GM12801 (cell line): Measurements from ENCODE around the gene TIGD6.

ENCODE experiments used
- TF ChIP-seq, protein P1 (sequence below): IDR thresholded peaks from one replicate; pipeline ENCODE4 v1.5.1; 2011; ENCODE audit warnings: control low read depth; ENCODE audit not compliant: insufficient read length; ENCODE audit errors: extremely low read depth

The TIGD6 gene

DNA sequence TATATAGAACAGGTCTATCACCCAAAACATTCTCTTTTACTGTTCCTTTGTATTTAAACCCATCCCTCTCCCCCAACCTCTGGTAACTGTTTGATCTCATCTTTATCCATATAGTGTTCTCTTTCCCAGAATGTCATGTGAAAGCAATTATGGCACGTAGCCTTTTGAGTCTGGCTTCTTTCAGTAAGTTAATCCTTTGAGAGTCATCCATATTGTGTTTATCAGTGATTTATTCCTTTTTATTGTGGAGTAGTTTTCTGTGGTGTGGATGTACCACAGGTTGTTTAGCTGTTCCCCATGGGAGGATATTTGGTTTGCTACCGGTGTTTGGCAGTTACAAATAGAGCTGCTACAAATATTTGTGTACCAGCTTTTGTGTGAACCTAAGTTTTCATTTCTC is 38.1 kb upstream of the TIGD6 start:
- TF ChIP-seq, protein P1, sequence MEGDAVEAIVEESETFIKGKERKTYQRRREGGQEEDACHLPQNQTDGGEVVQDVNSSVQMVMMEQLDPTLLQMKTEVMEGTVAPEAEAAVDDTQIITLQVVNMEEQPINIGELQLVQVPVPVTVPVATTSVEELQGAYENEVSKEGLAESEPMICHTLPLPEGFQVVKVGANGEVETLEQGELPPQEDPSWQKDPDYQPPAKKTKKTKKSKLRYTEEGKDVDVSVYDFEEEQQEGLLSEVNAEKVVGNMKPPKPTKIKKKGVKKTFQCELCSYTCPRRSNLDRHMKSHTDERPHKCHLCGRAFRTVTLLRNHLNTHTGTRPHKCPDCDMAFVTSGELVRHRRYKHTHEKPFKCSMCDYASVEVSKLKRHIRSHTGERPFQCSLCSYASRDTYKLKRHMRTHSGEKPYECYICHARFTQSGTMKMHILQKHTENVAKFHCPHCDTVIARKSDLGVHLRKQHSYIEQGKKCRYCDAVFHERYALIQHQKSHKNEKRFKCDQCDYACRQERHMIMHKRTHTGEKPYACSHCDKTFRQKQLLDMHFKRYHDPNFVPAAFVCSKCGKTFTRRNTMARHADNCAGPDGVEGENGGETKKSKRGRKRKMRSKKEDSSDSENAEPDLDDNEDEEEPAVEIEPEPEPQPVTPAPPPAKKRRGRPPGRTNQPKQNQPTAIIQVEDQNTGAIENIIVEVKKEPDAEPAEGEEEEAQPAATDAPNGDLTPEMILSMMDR: no peak

GRCh38 chr5:150036513-150036912 is 36.1 kb upstream of the TIGD6 start:
- TF ChIP-seq, protein P1: no peak

DNA sequence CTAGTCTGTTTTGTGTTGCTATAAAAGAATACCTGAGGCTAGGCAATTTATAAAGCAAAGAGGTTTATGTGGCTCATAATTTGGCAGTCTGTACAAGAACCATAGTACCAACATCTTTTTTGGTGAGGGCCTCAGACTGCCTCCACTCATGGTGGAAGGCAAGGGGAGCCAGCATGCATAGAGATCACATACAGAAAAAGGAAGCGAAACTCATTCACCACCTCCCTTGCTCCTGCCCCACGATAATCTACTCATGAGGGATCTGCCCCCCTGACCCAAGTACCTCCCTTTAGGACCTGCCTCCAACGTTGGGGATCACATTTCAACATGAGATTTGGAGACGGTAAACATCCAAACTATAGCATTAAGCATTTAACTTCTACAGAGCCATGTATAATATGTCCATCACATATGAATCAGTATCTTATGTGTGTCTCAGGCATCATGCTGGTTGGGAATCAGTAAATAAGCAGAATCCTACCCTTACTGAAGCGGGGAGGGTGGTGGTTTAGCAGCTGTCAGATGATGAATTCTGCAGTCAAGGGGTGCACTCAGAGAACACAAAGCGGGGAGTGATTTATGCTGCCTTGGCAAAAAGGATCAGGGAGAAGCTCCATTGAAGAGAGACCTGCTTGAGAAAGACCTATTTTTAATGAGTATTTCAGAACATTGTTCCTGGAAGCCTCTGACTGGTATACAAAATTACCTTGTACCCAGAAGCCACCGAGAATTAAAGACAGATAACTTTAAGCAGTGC is 34.9 kb upstream of the TIGD6 start:
- TF ChIP-seq, protein P1: no peak

GRCh38 chr5:150034662-150035061 is 34.2 kb upstream of the TIGD6 start:
- TF ChIP-seq, protein P1: no peak

- TF ChIP-seq, protein P1: no peak
Measured at GRCh38 chr5:150033334-150033733, 32.9 kb upstream of the TIGD6 start.

DNA sequence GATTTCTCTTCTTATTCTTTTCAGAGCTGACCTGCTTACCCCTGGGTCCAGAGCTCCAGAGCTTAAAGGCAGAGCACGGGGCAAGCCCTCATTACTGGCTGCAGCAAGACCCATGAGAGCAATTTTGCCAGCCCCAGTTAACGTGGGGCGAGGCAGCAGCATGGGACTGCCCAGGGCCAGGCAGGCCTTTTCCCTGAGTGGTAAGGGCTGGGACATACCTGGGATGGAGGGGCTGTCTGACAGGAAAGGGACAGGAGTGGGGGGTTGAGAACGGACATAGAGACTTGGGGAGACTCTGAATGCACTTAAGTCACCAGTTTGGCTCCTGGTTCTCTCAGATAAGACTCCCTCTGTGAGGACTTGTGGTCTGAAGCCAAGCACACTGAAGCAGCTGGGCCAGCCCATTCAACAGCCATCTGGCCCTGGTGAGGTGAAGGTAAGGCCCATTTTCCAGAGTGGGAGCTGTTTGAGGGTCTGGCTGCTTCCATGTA is 26.3 kb upstream of the TIGD6 start:
- TF ChIP-seq, protein P1: no peak

GRCh38 chr5:150024346-150024984 is 24.0 kb upstream of the TIGD6 start:
- TF ChIP-seq, protein P1: no peak
